Mesodermal cell (in vitro differentiated cells): ENCODE data around the gene TBC1D24.

ENCODE experiments used
- H3K27ac ChIP-seq: 2 replicates; pipeline ENCODE4 v1.7.0; 2013; ENCODE audit warnings: mild to moderate bottlenecking, low read depth, low read length, moderate library complexity; ENCODE audit not compliant: severe bottlenecking
- H3K36me3 ChIP-seq: 2 replicates; pipeline ENCODE4 v1.7.1; 2013; ENCODE audit warnings: mild to moderate bottlenecking, low read length, moderate library complexity; ENCODE audit not compliant: control insufficient read depth, insufficient read depth
- H3K4me1 ChIP-seq: one replicate; pipeline ENCODE4 v1.7.1; 2013; ENCODE audit warnings: mild to moderate bottlenecking, low read length; ENCODE audit not compliant: insufficient read depth, control insufficient read depth, poor library complexity, severe bottlenecking
- H3K4me3 ChIP-seq: 2 replicates; pipeline ENCODE4 v1.7.0; 2013; ENCODE audit warnings: low read length, control low read depth, mild to moderate bottlenecking; ENCODE audit not compliant: insufficient read depth, poor library complexity, severe bottlenecking; ENCODE audit errors: extremely low read depth
- H3K9me3 ChIP-seq: 2 replicates; pipeline ENCODE4 v1.7.1; 2013; ENCODE audit warnings: mild to moderate bottlenecking, low read length, moderate library complexity; ENCODE audit not compliant: control insufficient read depth
- WGBS, 2 experiments: methylation state at CpG; one replicate each; pipeline ENCODE4 v1.1.5; 2013; ENCODE audit warnings: missing lambda C conversion rate in 2 of 2; ENCODE audit not compliant: insufficient coverage in 2 of 2; 5-methylcytosine and 5-hydroxymethylcytosine counted together

Gene TBC1D24

GRCh38 chr16:2500918-2501750, 26.2 kb downstream of the TBC1D24 start:
- Histone ChIP-seq H3K9me3 (no peaks in the 10 kb centered on the region), H3K27ac (no peak overlapping the region), H3K36me3 (no peaks in the 10 kb centered on the region), H3K4me3 (peak overlapping the region; percentile 35), H3K4me1 (peaks cover 5% of the 10 kb centered on the region)
- WGBS, 2 experiments = 57 to 66% methylated on average over 15 to 18 of the region's 23 CpGs

GRCh38 chr16:2501946-2502895, 27.3 kb downstream of the TBC1D24 start:
- H3K9me3 ChIP-seq = no peaks in the 10 kb centered on the region
- H3K4me3 ChIP-seq = no peak overlapping the region
- WGBS, 2 experiments = 85 to 93% methylated on average over 15 to 16 of the region's 18 CpGs
- H3K27ac ChIP-seq = no peak overlapping the region
- no peaks in the 10 kb centered on the region for H3K36me3 ChIP-seq
- H3K4me1 ChIP-seq = peaks cover 5% of the 10 kb centered on the region

GRCh38 chr16:2505695-2506094, 30.8 kb downstream of the TBC1D24 start:
- Histone ChIP-seq H3K4me3 (no peak overlapping the region), H3K36me3 (no peaks in the 10 kb centered on the region), H3K4me1 (peaks cover 5% of the 10 kb centered on the region), H3K27ac (no peak overlapping the region), H3K9me3 (no peaks in the 10 kb centered on the region)
- WGBS, 2 experiments = 88 to 92% methylated on average over 14 of the region's 14 CpGs

- 84 to 85% methylated on average over 13 to 14 of the region's 14 CpGs for WGBS, 2 experiments
- H3K36me3 ChIP-seq = no peaks in the 10 kb centered on the region
- H3K4me3 ChIP-seq = no peak overlapping the region
- H3K9me3 ChIP-seq = no peaks in the 10 kb centered on the region
- H3K27ac ChIP-seq = no peak overlapping the region
- peaks cover 7% of the 10 kb centered on the region for H3K4me1 ChIP-seq
These were observed 32.2 kb downstream of the TBC1D24 start for GRCh38 chr16:2507052-2507659.

GRCh38 chr16:2507665-2508064, 32.7 kb downstream of the TBC1D24 start:
- 94 to 97% methylated on average over 11 of the region's 11 CpGs for WGBS, 2 experiments
- Histone ChIP-seq H3K36me3 (no peaks in the 10 kb centered on the region), H3K27ac (no peak overlapping the region), H3K4me3 (no peak overlapping the region), H3K9me3 (no peaks in the 10 kb centered on the region), H3K4me1 (peaks cover 7% of the 10 kb centered on the region)

- no peaks in the 10 kb centered on the region for H3K36me3 ChIP-seq
- peaks cover 7% of the 10 kb centered on the region for H3K4me1 ChIP-seq
- no peak overlapping the region for H3K4me3 ChIP-seq
- WGBS, 2 experiments = 87 to 92% methylated on average over 18 of the region's 18 CpGs
- H3K9me3 ChIP-seq = no peaks in the 10 kb centered on the region
- no peak overlapping the region for H3K27ac ChIP-seq
These were observed 33.9 kb downstream of the TBC1D24 start for GRCh38 chr16:2508722-2509400.

GRCh38 chr16:2511128-2511800, 36.3 kb downstream of the TBC1D24 start:
- Histone ChIP-seq H3K27ac (no peak overlapping the region), H3K36me3 (peaks cover 3% of the 10 kb centered on the region), H3K4me3 (no peak overlapping the region), H3K4me1 (peaks cover 18% of the 10 kb centered on the region), H3K9me3 (no peaks in the 10 kb centered on the region)
- 58 to 72% methylated on average over 13 to 23 of the region's 24 CpGs for WGBS, 2 experiments

- Histone ChIP-seq H3K27ac (no peak overlapping the region), H3K36me3 (peaks cover 3% of the 10 kb centered on the region), H3K9me3 (no peaks in the 10 kb centered on the region), H3K4me1 (peaks cover 27% of the 10 kb centered on the region), H3K4me3 (no peak overlapping the region)
- 88 to 94% methylated on average over 12 to 17 of the region's 17 CpGs for WGBS, 2 experiments
These were observed 37.2 kb downstream of the TBC1D24 start for GRCh38 chr16:2511996-2512734.

GRCh38 chr16:2512735-2513404, 37.9 kb downstream of the TBC1D24 start:
- Histone ChIP-seq H3K9me3 (no peaks in the 10 kb centered on the region), H3K4me1 (peaks cover 30% of the 10 kb centered on the region), H3K27ac (peak overlapping the region; percentile 97), H3K36me3 (peaks cover 3% of the 10 kb centered on the region), H3K4me3 (peak overlapping the region; percentile 82)
- WGBS, 2 experiments = 46 to 55% methylated on average over 11 to 15 of the region's 15 CpGs
